ENCODE data around the gene NLE1. TPM values are rescaled to one million over a fixed set of nuclear protein-coding genes. Genes with fewer than 3 reads are reported as not detected.
"Not testable (repeated sequence)": the region's sequence is repeated elsewhere in the genome, so short reads cannot be mapped to it uniquely, and the experiment has no call there.

NLE1 gene
- polyA plus RNA-seq, 1 experiment, result 10.5 TPM

DNA sequence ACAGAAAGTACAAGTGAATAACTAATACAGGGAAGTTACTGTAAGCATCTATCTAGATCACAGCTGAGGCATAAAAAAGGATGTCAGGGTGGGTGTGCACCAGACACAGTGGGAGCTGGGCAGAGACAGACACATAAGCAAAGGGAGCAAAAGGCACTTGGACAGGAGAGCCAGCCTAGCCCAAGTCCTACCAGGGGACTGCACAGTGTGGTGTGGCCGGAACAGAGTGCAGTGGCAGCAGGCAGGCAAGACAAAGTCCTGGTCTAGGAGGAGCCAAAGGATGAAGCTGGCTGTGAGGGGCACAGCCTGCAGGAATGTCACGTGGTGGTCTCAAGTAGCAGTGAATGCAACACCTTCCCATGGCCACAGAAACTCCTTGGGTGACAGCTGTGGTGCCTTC is 44.3 kb downstream of the NLE1 start:
- CTCF ChIA-PET, result interaction anchor here (1.7 kb wide), 1 partner anchor 8 kb away, joined by 7 read pairs; no protein-coding TSS in a partner anchor
- POLR2A ChIA-PET, result no interaction called here
- Histone ChIP-seq H3K27ac (ENCODE audit: low read depth, low read length) (peak overlapping the region; percentile 21), H3K9me3 (ENCODE audit: control insufficient read depth, insufficient read depth, low read length) (no peaks in the 10 kb centered on the region), H3K4me3 (ENCODE audit: low read depth, low read length) (no peak overlapping the region), H3K27me3 (ENCODE audit: control insufficient read depth, insufficient read depth, low read length) (no peaks in the 10 kb centered on the region)
- TF ChIP-seq, protein P1, sequence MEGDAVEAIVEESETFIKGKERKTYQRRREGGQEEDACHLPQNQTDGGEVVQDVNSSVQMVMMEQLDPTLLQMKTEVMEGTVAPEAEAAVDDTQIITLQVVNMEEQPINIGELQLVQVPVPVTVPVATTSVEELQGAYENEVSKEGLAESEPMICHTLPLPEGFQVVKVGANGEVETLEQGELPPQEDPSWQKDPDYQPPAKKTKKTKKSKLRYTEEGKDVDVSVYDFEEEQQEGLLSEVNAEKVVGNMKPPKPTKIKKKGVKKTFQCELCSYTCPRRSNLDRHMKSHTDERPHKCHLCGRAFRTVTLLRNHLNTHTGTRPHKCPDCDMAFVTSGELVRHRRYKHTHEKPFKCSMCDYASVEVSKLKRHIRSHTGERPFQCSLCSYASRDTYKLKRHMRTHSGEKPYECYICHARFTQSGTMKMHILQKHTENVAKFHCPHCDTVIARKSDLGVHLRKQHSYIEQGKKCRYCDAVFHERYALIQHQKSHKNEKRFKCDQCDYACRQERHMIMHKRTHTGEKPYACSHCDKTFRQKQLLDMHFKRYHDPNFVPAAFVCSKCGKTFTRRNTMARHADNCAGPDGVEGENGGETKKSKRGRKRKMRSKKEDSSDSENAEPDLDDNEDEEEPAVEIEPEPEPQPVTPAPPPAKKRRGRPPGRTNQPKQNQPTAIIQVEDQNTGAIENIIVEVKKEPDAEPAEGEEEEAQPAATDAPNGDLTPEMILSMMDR (IDR thresholded peaks at IDR 0.05; ENCODE audit: low read depth, low read length), result no peak
- DNase-seq (ENCODE audit: low read depth, low spot score), result no peak

DNA sequence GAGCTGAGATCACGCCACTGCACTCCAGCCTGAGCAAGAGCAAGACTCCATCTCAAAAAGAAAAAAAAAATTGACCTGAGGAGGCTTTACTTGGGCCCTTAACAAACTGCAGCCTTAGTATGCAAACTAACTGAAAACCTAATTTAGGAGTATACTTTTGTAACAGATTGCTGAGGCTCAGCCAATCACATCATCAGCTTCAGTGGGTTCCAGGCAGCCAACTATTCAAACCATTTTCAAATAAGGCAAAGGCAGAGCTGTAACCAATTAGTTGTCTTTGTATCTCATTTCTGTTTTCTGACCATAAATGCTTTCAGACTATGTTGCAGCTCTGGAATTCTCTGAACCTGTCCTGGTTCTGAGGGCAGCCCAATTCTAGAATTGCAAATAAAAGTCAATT is 46.4 kb downstream of the NLE1 start:
- CTCF ChIA-PET, result no interaction called here
- DNase-seq (ENCODE audit: low read depth, low spot score), result no peak
- POLR2A ChIA-PET, result no interaction called here
- Histone ChIP-seq H3K9me3 (ENCODE audit: control insufficient read depth, insufficient read depth, low read length) (no peaks in the 10 kb centered on the region), H3K27me3 (ENCODE audit: control insufficient read depth, insufficient read depth, low read length) (no peaks in the 10 kb centered on the region), H3K27ac (ENCODE audit: low read depth, low read length) (peak overlapping the region; percentile 47), H3K4me3 (ENCODE audit: low read depth, low read length) (no peak overlapping the region)
- TF ChIP-seq, protein P1 (IDR thresholded peaks at IDR 0.05; ENCODE audit: low read depth, low read length), result no peak

DNA sequence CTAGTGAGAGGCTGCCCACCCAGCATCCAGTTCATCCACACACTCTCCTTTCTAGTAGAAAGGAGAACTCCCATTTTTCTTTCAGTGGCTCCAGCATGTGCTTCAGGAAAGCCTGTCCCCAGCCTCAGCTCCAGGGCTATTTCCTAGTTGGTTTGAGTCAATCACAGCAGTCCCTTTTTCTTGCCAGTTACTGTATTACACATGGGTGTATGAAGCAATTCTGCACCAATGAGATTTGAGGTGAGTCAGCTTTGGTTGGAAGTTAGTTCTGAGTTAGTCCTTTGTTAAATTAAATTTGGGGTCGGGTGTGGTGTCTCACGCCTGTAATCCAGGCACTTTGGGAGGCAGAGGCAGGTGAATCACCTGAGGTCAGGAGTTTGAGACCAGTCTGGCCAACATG is 47.2 kb downstream of the NLE1 start:
- TF ChIP-seq, protein P1 (IDR thresholded peaks at IDR 0.05; ENCODE audit: low read depth, low read length), result no peak
- ChIA-PET POLR2A (interaction anchor here (1.0 kb wide), 1 partner anchor 23 kb away, joined by 3 read pairs; no protein-coding TSS in a partner anchor), CTCF (interaction anchor here (1.1 kb wide), 1 partner anchor 25 kb away, joined by 5 read pairs; the partner anchor contains the start of gene RAD51D)
- Histone ChIP-seq H3K9me3 (ENCODE audit: control insufficient read depth, insufficient read depth, low read length) (no peaks in the 10 kb centered on the region), H3K27ac (ENCODE audit: low read depth, low read length) (peak overlapping the region; percentile 47), H3K4me3 (ENCODE audit: low read depth, low read length) (no peak overlapping the region), H3K27me3 (ENCODE audit: control insufficient read depth, insufficient read depth, low read length) (no peaks in the 10 kb centered on the region)
- DNase-seq (ENCODE audit: low read depth, low spot score), result peak; percentile 60

DNA sequence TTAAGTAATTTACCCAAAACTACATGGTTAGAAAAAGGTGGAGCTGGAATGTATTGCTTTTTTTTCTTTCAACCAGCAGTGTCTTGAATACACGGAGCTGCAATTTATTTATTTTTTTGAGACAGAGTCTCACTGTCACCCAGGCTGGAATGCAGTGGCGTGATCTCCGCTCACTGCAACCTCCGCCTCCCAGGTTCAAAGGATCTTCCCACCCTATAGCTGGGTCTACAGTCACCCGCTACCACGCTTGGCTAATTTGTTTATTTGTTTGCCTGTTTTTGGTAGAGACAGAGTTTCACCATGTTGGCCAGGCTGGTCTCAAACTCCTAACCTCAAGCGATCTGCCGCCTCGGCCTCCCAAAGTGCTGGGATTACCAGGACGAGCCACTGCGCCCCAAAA is 51.4 kb downstream of the NLE1 start:
- POLR2A ChIA-PET; H3K27ac ChIP-seq (ENCODE audit: low read depth, low read length); H3K4me3 ChIP-seq (ENCODE audit: low read depth, low read length); H3K9me3 ChIP-seq (ENCODE audit: control insufficient read depth, insufficient read depth, low read length); DNase-seq (ENCODE audit: low read depth, low spot score); H3K27me3 ChIP-seq (ENCODE audit: control insufficient read depth, insufficient read depth, low read length): not testable (repeated sequence)
- CTCF ChIA-PET, result interaction anchor here (0.6 to 2.8 kb wide), 9 partner anchors 11 to 113 kb away, joined by 3 to 28 read pairs (median 11); partner anchors contain the start of gene RFFL

GRCh38 chr17:35089586-35090296 is 52.4 kb downstream of the NLE1 start:
- TF ChIP-seq, protein P1 (IDR thresholded peaks at IDR 0.05; ENCODE audit: low read depth, low read length), result no peak
- no peaks in the 10 kb centered on the region for H3K27me3 ChIP-seq (ENCODE audit: control insufficient read depth, insufficient read depth, low read length)
- peak overlapping the region; percentile 41 for H3K4me3 ChIP-seq (ENCODE audit: low read depth, low read length)
- no peak for DNase-seq (ENCODE audit: low read depth, low spot score)
- CTCF ChIA-PET, result interaction anchor here (0.6 to 2.8 kb wide), 35 partner anchors 8 to 512 kb away, joined by 3 to 28 read pairs (median 7); partner anchors contain the start of genes CCT6B, RAD51D, RFFL and ZNF830
- POLR2A ChIA-PET, result interaction anchor here (0.5 to 1.4 kb wide), 5 partner anchors 14 to 67 kb away, joined by 3 to 5 read pairs (median 4); partner anchors contain the start of gene RFFL
- H3K27ac ChIP-seq (ENCODE audit: low read depth, low read length), result peak overlapping the region; percentile 31
- H3K9me3 ChIP-seq (ENCODE audit: control insufficient read depth, insufficient read depth, low read length), result no peaks in the 10 kb centered on the region
